SH-SY5Y (cell line): ENCODE results near the gene ALOX15.

Source experiments
- GATA2 ChIP-seq: IDR thresholded peaks from 2 replicates; pipeline ENCODE4 v1.6.1; 2011; ENCODE audit warnings: mild to moderate bottlenecking, low read depth, low read length
- GATA3 ChIP-seq: IDR thresholded peaks from 2 replicates; pipeline ENCODE4 v1.6.1; 2011; ENCODE audit warnings: low read depth, mild to moderate bottlenecking, low read length, moderate library complexity

GRCh38 chr17:4672055-4672630 is 30.7 kb upstream of the ALOX15 start:
- TF ChIP-seq GATA2 (no peak), GATA3 (no peak)
